HK-2 (cell line): ENCODE data around the gene OPTC.

Experiments used
- DNase-seq: peaks from one replicate; pipeline ENCODE4 v3.0.0-alpha.2; 2018; ENCODE audit not compliant: unreplicated experiment

Gene OPTC

DNA sequence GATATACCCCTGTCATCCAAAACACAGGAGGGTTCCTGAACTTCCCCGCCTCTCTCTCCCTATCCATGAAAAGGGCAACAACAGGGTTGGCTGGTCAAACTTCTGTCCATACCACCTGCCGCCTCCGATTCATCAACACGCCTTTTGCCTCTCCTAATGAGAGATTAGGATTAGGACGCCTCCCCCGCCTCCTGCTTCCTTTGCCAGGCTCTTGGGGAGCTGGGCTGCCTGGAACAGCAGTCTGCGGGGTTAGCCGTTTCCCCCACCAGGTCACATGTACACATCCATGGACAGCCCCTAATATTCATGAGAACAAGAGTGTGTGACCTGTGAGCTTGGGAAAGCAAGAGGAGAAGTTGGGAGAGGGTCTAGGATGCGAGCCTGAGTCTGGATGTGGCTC, 2.3 kb upstream of the OPTC start:
- DNase-seq = no peak

DNA sequence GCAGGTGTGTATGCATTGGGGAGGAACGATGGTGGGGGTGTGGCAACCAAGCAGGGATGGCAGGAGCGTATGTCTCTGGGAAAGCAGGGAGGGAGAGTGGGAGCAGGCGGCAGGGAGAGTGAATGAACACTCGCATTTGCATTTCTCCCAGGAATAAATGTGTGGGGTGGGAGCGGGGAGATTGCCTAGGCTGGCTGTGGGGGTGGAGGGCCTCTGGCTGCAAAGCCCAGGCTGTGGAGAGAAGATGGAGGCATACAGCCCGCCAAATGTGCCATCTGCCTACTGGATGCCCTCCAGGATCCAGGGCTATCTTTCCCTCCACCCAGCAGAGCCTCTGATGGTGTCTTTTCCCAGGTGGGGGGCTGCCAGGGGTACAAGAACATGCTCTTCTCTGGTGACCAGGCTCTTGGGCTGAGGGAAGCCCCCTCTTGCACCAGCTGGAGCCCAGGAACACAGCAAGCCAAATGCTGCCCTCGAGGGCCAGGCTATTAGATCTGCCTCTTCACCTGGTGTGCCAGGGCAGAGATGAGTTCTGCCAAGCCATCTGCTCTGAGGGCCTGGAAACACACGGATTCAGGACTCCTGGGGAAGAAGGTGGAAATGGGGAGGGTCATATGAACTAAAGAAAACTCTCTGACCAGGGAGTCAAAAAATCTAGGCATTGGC, 1.7 kb upstream of the OPTC start:
- no peak for DNase-seq

DNA sequence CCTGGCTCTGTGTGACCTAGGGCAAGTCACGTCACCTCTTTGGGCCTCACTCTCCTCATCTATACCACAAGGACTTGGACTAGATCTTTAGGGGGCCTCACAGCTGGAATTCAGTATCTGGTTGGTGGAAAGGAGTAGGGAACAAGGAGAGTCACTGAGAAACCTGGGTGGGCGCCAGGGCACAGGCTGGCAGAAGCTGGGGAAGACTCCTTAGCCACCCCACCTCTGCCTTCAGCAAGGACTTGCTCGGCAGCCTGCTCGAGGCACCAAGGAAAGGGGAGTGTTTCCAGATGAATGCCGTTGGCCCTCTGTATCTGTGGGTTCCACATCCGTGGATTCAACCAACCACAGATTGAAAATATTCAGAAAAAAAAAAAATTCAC, 1.2 kb upstream of the OPTC start:
- no peak for DNase-seq

DNA sequence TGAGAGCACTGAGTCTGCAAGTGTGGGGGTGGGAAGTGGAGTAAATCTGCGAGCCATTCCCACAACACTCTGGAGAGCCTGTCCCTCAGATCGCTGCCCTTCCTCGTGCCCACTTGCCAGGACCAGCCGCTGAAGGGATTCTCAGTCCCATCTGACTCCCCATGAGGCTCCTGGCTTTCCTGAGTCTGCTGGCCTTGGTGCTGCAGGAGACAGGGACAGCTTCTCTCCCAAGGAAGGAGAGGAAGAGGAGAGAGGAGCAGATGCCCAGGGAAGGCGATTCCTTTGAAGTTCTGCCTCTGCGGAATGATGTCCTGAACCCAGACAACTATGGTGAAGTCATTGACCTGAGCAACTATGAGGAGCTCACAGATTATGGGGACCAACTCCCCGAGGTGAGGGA, 1.9 kb downstream of the OPTC start:
- DNase-seq = no peak

DNA sequence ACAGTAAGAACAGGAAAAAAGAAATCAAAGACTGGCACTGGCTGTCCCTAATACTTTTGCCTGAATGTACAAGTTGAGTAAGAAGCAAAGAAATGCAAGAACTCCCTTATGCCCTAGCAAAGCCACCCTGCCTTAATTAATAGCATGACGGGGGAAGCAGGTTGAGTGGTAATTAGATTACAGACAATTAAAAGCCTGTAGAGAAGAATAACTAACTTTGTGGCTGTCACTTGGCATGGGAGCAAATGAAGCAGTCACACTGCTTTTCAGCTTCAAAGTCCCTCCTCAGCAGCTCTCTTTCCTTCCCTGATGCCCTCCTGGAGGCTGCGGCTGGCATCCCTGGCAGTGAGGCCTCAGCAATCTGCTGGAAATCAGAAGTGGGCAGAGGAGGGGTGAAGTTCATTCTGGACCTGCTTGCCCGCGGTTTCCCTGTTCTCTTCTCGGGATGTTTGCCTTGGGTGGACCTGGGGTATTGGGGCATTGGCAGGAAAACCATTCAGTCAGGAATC, 3.4 kb downstream of the OPTC start:
- no peak for DNase-seq

DNA sequence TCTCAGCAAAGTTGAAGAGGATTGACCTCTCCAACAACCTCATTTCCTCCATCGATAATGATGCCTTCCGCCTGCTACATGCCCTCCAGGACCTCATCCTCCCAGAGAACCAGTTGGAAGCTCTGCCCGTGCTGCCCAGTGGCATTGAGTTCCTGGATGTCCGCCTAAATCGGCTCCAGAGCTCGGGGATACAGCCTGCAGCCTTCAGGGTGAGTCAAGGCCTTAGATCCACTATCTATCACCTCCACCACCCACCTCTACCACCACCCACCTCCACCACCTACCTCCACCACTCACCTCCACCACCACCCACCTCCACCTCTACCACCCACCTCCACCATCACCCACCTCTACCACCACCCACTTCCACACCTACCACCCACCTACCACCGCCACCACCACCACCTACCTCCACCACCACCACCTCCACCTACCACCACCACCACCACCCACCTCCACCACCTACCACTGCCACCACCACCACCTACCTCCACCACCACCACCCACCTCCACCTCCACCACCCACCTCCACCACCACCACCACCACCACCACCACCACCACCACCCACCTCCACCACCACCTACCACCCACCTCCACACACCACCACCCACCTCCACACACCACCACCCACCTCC, 5.8 kb downstream of the OPTC start:
- DNase-seq = no peak

DNA sequence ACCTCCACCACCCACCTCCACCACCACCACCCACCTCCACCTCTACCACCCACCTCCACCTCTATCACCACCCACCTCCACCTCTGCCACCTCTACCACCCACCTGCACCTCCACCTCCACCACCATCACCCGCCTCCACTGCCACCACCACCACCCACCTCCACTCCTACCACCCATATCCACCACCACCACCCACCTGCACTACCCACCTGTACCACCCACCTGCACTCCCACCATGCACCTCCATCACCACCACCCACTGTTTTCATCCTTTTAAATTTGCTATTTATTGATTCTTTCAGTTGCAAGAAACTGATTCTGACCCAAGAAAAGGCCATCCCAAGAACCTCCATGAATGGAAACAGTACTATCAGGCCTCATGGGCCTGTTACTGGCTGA, 6.3 kb downstream of the OPTC start:
- DNase-seq = no peak

DNA sequence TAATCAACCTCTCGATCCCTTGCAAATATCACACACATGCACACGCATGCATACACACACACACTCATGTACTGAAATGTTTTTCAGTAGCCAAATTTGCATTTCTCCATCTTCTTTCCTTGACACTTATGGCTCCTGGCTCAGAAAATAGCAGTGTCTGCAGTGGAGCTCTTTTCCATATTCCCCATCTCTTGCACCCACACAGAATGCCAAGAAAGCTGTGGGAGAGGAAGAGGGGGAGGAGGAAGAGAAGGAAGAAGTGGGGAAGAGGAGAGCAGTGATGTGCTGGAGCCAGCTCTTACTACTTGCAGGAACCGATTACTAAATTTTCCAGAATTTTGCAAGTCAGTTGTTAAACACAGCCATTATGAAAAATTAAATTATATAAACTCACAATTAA, 9.9 kb downstream of the OPTC start:
- DNase-seq = no peak

DNA sequence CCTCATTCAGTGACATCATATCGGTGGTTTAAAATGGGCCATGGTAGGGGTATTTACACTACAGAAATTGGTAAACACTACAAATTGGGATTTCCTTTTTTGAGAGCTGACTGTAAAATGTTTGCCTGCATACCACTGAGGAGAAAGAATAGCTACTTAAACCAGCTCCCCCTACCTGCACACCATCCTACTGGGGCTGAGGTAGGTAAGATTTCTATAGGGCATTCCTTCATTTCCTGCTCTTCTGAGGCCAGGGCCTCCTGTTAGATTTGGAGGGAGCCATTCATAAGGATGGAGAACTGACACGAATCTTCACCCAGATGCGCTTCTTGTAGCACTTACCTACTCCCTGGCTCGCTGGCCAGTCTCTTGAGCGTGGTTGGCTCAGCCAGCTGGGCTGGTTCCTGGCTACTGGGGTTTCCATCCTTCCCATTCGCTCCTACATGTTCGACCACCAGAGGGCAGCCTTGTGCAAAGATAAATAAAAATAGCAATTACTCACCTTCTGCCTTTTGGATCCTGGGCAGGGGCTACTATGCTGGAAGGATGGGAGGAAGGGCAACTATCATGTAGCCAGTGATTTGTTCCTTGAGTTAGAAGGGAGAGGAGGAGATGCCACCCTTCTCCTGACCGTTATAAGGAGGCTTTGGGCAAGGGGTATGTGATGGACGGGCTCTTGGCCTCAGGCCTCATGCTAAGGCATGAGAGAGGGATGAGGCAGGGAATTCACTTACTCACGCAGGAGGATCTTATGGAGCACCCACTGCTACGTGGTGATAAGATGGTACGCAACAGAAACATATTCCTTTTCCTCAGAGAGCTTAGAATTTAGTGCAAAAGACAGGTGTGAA, 10.7 kb downstream of the OPTC start:
- peak; percentile 83 for DNase-seq

DNA sequence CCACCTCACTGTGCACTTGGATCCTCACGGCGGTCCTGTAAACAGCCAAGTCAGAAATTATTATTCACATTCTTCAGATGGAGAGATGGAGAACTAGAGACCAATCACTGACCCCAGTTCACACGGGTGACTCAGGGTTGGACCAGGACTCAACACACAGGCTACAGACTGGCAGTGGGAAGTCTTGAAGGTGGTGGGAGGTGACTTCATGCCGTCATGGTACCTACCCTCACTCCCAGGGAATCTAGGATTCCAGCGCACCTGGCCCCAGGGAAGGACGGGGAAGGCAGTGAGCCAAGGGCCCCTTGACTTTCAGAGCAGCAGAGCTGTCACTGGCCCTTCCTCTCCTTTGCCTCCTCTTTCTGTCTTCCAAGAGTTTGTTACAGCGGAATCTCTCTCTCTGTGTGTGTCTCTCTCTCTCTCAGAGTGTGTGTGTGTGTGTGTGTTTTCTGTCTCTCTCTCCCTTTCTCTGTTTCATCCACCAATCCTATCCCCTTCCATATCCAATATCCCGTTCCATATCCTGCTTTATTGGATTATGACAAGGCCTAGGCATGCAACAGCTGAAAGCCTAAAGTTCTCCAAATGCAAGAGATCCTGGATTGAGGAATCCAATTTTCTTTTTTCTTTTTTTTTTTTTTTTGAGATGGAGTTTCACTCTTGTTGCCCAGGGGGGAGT, 11.7 kb downstream of the OPTC start:
- no peak for DNase-seq

DNA sequence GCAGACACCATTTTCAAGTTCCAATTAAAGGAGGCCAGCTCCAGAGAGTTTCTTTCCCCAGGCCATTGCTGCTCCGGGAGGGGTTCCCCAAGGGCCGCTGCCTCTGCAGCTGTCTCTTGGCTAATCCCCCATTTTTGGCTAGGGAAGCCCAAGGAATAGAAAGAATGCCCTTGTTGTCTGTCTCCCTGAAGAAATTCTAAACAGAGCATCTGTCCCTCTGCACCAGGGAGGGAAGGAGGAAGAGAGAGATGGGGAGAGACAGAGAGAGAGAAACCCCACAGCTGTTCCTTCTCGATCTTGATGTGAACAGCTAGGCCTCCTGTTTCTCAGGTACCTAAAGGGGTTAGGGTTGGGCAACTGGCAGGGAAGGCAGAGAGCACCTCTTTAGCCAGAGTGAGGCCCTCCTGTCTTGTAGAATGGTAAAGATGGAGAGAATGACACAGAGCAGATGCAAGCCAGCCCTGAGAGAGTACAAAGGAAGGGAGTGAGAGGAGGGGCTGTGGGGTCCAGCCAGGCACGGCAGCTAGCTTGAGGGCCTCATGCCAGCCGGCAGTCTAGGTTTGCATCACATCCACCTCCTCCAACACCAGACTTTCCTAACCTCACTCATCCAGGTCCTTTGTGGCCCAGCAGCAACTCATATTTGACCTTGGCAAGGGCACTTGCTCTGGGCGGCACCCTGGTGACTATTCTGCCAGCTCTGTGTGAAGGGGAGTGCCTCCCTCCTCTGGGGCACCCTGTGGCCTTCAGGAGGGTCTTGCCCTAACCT, 13.1 kb downstream of the OPTC start:
- no peak for DNase-seq

DNA sequence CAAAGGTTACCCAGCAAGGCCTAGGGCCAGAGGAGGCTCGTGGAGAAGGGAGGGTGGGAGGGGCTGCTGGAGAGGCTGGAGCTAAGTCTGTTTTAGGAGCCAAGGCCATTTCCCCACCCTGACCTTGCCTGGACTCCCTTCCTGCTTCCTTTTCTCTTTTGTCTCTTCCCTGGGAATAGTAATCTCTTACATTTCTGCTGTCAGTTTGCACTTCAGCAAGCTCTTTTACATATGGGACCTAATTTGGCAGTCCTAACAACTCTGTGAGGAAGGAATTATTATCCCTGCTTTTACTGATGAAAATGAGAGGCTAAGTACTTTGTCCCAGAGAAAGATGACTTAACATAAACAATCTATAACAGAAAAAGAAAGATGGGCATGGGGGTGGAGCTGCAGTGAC, 13.8 kb downstream of the OPTC start:
- no peak for DNase-seq

DNA sequence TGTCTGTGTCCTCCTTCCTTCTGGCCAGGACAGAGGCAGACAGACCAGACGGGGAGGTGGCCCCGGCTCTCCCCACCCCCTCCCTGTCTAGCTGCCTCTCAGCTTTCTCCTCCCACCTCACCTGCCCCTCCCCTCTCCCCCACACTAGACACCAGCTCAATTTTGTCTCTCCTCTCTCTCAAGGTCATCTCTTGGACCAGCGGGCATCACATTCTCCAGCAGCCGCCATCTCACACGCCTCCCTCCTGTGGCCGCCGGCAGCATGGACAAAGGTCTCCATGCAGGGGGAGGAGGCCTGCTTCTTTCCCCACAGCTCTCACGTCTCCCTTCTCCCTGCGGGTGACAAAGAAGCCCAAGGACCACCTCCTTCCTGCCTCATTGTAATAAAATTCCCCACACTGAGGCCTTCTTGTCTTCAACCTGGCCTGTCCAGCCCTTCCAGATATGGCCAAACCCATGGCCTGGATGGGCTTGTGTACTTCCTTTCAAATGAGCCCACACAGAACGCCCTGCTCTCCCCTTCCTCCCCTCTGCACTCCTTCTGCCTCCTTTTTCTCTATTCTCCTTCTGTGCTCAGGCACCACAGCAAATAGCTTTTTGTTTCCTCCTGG, 14.6 kb downstream of the OPTC start:
- DNase-seq = no peak

DNA sequence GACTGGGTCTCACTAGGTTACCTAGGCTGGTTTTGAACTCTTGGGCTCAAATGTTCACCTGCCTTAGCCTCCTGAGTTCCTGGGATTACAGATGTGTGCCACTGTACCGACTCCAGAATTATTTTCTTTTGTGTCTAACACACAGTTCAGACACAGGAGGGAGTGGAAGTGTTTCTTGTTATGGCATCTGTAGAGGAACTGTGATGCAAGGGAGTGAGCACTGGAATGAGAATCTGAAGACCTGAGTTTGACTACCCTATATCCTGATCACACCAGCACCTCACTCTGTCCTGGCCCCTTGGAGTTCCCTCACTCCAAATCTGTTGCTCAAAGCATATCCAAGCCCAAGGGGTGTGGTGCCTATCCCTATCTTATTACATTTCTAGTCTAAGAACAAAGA, 15.2 kb downstream of the OPTC start:
- no peak for DNase-seq

DNA sequence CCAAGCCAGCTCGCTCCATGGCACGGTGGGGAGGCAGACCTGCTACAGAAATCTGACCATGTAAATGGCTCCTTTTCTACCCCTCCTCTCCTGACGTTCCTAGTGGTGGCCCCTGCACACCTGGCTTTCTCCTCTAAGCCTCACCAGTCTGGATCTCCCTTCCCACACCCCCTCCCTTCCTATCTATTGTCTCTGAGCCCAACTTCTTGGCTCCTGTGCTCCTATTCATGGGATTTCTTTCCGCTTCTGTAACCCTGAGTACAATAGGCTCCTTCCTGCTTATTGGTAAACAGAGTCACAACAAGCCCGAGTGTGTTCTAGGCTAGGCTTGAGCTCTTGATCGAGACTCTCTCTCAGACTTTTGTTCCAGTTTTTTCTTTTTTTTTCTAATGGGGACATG, 17.6 kb downstream of the OPTC start:
- no peak for DNase-seq

DNA sequence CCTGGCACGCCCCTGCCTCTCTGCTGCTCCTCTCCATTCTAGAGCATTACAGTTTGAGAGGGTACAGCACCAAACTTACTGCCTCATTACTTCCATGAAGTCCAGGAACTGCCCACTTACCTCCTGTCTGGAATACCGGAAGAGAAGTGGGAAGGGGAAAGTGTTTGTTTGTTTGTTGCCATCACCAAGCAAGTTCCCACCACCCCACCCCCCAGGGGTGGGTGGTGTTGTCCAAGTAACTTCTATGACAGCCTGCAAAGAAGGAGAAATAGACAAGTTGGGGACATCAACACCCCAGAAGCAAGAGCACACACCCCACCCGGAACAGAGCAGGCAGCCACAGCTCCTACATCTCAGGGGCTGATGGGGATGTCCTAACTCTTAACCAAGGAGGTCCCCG, 18.0 kb downstream of the OPTC start:
- no peak for DNase-seq

DNA sequence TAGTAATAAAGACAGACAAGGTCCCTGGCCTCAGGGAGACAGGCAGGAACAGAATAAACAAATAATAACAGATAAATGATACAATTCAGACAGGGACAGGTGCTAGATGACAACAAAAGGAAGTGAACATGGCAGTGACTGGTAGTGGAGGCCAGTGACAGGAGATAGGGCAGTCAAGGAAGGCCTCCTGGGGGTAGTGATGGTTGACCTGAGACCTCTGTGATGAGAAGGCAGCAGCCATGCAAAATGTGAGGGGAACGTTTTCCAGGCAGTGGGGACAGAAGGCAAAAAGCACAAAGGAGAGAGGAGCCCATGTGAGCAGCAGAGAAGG, 18.5 kb downstream of the OPTC start:
- no peak for DNase-seq

DNA sequence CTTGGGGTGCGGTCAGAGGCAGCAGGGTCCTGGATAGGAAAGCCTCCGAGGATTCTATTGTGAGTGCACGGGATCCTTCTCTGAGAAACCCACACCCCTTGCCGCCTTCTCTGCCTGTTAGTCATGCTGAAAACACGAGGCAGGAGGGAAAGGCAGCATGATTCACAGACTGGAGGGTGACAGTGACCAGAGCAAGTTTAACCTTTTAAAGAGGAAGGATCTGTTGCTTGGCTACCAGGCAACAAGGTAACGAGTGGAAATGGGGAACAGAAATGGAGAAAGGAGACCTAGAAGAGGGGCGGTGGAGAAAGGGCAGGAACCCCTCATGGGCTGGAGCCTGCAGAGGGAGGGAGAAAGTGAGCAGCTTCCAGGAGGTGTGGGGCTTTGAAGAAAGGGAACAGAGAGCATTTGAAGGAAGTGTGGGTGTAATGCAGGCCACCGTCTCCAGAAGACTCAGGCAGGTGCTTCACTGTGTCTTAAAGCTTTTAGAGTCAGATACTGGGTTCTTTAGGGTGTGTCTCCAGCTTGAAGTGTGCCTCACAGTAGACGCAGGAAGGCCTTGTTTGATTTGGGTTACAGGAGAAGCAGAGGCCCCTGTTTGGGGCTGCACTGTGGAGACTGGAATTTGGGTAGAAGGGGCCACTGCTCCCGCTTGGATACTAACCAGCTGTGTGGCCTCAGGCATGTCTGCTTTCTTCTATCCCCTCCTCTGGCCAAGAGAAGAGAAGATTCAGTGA, 19.1 kb downstream of the OPTC start:
- peak; percentile 87 for DNase-seq

DNA sequence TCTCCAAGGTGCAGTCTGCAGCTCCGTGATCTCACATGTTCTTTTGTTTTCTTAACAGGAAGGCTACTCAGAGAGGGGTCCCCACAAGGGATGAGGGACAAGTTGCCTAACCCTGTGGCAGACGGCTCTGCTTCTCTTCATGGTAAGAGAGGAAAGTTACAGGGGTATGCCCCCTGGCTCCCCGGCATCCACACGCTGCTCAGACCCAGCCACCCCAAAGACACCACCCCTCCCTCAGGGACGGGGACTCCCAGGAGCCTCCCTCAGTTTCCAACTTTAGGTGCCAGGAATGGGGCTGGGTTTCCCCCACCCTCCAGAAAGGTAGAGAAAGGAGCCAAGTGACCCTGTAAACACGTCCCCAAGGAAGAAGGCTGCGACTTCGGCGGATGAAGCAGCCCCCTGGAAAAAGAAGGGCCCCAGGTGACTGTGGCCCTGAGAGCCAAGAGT, 19.7 kb downstream of the OPTC start:
- DNase-seq = no peak

DNA sequence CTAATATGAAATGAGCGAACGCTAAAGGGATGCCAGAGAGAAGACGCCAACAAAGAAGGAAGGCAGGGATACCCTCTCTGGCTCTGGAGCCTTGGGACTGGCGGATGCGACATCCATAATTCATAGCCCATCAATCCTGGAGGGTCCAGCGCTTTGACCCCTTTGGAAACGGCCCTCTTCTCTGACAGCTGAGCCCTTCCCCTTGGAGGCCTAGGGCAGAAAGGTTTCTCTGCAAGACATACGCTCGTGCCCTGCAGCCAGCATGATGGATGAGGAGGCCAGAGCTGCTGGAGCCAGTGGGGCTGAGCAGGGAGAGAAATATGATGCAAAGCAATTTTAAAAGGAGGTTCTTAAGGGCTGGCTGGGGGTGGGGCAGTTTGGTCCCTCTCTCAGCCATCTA, 22.2 kb downstream of the OPTC start:
- no peak for DNase-seq

DNA sequence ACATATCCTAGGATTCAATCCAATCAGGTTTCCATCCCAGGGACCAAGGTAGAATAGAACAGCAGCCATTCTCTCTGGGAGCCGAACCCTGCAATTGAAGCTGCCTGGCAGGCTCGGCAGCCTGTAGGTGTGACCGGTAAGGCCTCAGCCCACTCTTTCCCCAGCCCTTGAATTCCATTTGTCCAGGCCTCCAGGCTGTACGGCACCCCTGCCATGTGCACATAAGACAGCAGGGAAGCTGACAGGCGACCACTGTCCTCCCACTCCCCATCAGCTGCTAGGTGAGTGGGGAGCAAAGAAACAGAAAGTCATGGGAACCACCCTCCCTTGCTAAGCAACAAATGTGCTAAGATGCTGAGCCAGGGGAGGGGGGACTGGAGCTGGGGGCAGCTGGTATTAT, 23.0 kb downstream of the OPTC start:
- no peak for DNase-seq
